Esophagus mucosa (tissue), 1 donor: ENCODE measurements around the gene ZNF407. TPM values are rescaled to one million over a fixed set of nuclear protein-coding genes. Genes with fewer than 3 reads are reported as not detected.
"Not testable (repeated sequence)": the region's sequence is repeated elsewhere in the genome, so short reads cannot be mapped to it uniquely, and the experiment has no call there.

Source experiments
- ATAC-seq: fragments of 200-7000 bp; cut with Tn5 transposase; one replicate; pipeline ENCODE4 v1.9.1; 2020
- total RNA-seq: library from RNA; stranded (reverse); gene quantifications from one replicate; pipeline ENCODE4 v1.2.4, GENCODE V29; 2023
- donor health status: DM: yes; HTN: yes; CAD: no.

The ZNF407 gene
- total RNA-seq, 1 donor from 2014 or later: 6.3 TPM

DNA sequence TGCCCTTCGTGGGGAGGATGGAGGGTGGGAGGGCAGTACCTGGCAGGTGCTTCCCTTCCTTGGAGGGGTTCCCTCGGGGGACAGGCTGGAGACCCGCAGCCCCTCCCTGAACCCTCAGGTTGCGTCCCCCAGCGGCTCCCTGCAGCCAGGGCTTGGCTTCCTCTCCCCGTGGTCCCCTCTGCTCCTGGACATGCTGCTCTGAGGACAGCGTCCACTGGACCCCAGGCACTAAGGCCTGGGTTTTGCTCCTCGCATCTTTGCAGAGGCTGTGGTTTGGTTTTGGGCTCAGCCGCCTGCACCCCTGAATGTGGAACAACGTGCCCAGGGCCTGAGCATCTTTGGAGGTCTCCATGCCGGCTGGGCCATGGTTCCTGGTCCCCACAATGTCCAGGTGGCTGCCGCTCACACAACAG, 477.8 kb downstream of the ZNF407 start:
- ATAC-seq: no peak

DNA sequence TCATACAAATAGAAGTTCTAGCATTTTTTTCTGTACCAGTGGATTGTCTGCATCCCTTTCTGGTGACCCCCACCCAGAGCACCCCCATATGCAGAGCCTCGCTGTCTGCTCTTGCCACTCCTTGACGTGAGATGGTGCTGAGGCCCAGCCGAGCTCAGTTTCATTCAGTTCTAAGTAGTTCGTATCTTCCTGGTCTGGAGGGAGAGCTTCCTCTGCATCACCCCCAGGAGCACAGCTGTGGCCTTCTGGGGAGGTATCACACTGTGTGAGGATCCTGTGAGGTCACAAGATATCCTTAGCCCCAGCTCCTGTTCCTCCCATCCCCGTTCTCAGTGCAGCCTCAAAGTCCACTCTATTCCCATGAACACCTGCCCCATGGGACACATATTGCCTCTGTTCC, 478.6 kb downstream of the ZNF407 start:
- ATAC-seq: no peak

DNA sequence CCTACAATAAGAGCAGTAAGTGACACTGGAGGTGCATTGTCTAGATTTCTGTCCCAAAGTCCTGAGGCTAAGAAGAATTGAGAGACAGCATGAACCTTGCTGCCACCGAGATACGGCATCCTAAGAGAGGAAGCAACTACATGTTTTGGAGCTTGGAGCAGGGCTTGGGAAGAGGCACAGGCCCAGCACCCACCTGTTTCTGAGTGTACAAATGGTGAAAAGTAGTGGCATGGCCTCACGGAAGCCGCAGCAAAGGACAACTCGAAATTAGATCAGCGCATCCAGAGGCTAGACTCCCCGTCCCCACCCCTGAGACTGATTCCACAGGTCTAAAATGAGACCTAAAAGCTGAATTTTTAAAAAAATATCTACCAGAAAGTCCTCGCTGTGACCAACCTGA, 483.8 kb downstream of the ZNF407 start:
- ATAC-seq: no peak

DNA sequence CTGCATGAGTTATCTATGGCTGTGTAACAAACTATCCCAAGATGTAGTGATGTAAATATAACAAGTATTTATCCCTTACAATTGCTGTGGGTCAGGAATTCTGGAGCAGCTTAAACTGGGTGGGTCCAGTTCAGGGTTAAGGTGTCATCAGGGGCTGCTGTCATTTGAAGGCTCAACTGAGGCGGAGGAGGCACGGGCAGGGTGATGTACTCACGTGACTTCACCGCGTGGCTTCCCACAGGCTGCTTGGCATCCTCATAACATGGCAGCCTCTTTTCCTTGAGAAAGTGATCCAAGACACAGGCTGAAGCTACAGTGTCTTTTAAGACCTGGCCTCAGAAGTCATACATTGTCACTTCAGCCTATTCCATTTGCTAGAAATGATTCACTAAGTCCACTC, 485.5 kb downstream of the ZNF407 start:
- no peak for ATAC-seq

DNA sequence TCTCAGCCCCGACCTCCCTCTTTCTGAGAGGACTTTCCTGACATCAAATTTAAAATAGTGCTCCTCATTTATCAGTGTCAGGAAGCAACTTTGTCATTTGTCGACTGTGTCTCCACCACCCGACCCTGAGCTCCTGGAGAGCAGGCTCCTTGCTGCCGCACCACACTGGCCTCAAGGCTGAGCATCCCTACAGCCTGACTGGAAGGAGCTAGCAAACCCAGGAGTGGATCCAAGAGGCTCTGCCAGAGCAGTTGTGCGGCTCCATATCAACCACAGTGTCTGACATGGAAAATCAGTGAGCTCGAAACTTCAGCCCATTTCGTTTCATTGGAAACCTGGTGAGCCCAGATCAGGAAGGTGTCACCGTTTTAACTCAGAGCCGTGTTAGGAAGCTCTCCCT, 486.1 kb downstream of the ZNF407 start:
- no peak for ATAC-seq

DNA sequence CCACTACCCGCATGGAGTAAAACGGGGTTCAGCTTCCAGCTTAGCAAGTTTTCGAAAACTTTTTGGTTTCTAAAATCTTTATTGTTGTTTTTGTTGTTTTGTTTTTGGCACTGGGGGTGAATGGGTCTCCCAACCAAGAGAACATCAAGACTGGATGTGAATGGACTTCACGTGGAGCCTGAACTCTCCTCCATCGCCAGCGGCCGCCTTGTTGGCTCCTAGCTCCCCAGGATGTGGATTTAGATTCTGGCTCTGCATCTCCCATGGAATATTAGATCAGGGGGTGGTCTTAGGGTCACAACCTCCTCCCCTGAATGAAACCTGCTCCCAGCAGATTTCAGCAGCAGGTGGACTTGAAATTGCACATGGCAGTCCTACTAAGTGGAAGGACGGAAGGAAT, 488.0 kb downstream of the ZNF407 start:
- ATAC-seq: not testable (repeated sequence)

DNA sequence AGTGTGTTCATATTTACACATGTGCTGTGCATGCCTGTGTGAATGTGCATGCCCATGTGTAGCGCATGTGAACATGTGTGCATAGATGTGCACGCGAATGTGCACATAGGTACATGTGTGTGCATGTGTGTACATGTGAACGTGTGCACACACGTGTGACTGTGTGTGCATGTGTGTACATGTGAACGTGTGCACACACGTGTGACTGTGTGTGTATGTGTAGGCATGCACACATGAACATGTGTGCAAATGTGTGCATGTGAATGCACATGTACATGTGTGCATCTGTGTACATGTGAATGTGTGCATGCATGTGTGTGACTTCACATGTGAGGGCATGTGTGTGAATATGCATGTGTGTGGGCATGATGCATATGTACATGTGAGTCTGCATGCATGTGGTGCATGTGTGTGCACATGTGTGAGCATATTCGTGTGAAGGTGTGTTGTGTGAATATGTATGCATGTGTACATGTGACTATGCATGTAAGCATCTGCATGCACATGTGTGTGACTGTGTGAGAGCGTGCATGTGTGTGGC, 488.9 kb downstream of the ZNF407 start:
- no peak for ATAC-seq

DNA sequence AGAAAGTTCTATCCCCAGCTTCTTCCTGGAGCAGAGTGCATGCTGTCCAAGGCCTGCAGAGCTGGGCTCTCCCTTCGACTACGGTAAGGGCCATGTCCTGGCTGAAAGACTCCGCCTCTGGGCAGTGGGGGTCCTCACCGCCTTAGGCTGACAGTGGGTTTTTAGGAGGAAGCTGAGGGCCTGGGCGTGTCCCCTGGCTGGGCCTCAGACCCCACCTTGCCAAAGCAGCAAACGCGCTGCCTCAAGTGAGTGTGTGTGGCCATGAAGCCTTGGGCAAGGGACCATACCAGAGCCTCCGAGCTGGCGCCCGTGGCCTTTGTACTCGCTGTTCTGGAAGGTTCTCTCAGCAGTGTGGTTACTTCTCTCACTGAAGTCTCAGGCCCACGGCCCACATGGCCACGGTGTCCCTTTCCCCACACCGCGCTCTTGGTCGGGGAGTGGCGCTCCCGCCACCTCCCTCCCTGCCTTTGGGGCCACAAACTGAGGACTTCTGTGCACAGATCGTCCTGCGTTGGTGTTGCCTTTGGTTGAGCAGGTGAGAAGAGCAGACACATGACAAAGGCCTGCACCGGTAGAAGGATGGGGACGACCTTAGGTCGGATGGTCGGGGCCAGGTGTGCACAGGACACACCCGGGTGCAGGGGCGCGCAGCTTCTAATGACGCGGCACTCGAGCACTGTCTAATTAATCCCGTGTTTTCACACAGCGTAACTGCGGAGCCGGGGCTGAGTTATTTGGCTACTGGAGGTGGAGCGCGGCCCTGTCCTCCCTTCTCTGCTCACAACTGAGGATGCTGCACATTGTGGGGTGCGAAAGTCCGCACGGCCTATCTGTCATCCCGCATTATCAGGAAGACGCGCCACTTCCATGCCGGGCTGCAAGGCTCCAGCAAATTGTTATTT, 489.7 kb downstream of the ZNF407 start:
- no peak for ATAC-seq

DNA sequence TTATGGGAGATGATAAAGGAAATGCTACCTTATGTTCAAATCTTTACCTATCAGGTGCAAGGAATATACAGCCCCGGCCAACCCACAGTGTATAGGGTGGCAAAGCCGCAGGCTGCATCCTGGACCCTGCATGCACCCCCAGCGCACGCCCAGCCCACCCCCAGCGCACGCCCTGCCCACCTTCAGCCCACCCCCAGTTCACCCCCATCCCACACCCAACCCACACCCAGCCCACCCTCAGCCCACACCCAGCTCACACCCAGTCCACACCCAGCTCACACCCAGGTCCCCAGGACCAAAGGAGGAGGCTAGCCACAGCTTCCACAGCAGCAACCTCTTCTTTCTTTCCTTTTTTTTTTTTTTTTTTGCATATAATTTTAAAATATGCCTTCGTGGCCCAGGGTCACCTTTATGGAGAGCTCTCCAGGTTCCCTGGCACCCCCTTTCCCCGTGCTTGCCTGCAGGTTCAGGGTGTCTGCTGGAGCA, 490.4 kb downstream of the ZNF407 start:
- no peak for ATAC-seq

DNA sequence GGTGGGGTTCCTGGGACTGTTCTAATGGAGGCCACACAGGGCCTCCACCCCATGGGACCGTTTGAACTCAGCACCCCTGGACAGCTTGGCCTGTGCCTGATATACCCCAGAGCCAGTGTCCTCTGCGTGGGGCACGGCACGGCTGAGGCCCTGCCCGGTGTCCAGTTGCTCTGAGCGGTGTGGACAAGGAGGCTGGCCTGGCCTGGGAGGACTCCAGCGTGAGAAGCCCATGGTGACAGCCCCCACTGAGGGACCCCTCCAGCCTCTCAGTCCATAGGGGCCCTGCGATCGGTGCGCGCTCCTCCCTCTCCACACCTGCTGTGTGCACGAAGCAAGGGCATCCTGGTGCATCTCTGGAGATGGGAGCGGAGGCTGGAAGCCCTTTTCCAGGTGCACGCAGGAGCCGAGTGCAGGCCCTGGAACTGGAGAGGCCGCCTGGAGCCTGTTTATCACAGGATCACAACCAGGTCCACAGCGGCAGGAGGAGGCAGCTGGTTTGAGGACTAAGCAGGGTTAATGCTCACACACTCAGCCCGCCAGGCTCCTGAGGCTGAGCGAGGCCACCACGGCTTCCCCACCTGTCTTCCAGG, 491.0 kb downstream of the ZNF407 start:
- no peak for ATAC-seq

DNA sequence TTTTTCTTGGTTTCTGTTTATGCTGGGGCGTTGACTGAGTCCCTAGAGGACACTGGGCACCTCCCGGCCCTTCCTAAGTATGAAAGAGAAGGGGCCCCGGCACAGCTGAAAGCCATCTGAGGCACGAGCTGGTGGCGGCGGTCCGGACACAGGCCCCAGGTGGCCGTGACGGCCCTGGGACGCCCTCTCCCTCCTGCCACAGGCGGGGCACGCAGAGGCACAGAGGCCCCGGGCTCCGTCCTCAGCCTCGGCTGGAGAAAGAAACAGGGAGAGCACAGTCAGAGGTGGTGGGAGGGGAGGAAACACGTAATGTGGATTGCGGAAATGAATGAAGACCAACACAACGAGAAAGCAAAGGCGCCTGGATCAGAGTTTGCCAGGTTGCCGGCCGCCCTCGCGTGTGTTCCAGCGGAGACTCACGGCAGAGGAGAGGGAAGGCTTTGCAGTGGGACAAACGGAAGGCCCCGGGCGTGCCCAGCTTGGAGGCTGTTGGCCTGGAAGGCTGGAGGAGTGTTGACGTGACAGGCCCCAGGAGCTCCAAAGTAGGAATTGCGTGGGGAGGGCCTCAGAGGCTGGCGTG, 492.2 kb downstream of the ZNF407 start:
- ATAC-seq: no peak

DNA sequence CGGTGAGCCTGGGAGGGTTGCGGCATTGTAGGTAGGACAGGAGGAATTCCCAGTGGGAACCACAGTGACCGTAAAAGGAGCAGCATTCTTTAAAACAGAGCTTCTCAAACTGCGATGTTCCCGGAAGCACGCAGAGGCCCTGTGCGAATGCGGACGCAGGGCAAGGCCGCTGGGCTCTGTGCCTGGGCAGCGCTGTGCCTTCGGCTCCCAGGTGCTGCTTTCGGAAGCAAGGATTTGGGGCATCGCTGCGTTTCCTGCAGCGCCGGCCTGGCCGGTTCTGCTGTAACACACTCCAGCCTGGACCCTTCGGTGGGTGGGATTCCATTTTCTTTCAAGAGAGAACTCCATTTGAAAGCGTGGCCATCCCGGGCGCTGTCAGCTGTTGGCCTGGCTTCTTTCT, 492.7 kb downstream of the ZNF407 start:
- ATAC-seq: no peak

DNA sequence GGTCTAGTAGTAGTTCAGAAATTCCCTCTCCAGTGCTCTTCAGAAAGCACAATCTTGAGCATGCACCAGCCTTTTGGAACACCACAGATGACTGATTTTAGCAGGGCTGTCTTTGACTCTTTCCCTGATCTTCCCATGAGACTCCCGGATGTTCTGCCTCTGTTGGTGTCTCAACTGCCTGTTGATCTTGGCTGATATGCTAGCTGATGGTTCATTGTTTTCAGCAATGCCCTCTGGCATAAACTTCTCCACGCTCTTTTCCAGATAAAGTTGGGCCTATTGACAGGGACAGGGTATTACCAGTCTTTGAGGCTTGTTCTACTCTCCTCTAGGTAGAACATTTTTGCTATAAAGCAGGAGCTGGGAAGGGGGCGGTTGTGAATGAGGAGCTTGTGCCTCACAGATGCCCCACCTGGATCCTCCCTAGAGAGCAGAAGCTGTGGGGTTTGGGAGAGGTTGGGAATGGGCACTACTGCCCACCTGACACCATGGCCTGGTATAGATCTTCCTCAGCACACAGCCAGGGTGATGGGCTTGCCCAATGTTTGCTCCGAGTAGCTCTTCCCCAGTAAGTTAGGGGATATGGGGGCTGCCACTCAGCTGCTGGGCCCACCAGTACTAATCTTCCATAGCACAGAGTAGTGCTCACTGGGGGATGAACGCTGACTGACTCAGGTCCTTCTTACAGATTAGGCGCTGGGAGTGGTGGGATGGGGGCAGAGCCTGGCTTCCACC, 500.0 kb downstream of the ZNF407 start:
- ATAC-seq: no peak

DNA sequence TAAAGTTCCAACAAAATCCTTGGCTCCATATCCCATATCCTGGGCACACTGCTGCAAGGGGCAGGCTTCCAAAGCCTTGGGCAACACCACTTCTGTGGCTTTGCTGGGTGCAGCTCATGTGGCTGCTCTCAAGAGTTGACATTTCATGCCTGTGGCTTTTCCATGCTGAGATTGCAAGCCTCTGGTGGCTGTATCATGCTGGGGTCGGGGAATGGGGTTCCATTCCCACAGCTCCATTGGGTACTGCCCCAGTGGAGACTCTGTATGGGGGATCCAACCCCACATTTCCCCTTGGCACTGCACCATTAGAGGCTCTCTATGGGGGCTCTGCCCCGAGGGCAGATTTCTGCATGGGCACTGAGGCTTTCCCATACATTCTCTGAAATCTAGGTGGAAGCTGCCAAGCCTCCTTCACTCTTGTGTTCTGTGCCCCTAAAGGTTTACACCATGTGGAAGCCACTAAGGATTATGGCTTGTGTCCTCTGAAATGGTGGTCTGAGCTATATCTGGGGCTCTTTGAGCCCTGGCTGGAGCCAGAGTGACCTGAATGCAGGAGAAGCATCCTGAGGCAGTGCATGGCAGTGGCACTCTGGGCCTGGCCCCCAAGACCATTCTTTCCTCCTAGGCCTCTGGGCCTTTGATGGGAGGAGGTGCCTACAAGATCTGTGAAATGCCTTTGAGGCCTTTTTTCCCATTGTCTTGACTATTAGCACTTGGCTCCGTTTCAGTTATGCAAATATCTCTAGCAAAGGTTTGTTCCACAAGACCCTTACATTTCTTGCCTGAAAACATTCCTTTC, 503.4 kb downstream of the ZNF407 start:
- no peak for ATAC-seq

DNA sequence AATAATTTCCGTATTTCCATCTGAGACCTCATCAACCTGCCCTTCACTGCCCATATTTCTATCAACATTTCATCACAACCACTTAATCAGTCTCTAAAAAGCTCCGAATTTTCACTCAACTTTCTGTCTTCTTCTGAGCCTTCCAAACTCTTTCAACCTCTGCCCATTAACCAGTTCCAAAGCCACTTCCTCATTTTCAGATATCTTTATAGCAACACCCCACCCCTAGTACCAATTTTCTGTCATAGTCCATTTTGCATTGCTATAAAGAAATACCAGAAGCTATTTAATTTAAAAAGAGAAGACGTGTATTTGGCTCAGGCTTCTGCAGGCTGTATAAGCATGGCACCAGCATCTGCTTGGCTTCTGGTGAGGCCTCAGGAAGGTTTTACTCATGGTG, 504.2 kb downstream of the ZNF407 start:
- ATAC-seq: no peak

DNA sequence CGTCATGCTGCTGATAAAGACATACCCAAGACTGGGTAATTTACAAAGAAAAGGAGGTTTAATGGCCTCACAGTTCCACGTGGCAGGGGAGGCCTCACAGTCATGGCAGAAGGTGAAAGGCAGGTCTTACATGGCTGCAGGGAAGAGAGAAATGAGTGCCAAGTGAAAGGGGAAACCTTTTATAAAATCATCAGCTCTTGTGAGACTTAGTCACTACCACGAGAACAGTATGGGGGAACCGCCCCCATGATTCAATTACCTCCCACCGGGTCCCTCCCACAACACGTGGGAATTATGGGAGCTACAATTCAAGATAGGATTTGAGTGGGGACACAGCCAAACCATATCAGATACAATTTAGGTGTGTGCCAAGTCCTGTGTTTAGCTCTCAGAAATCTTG, 506.4 kb downstream of the ZNF407 start:
- ATAC-seq: not testable (repeated sequence)

DNA sequence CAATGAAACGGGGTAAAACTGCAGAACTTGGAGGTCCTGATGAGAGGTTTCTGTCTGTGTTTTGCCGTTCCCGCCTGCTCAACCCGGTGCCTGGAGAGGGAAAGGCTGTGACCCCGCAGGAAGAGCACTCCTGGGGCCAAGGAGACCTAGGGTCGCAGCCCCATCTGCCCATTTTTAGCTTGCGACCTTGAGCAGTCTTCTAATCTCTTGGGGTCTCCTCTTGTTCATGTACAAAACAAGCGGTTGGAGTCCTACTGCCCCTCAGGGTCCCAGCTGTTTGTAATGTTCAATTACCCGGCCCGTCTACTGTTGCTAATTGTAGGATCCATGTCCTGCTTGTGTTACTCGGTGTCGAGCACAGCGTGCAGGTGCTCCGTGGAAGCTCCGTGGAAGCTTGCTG, 506.8 kb downstream of the ZNF407 start:
- no peak for ATAC-seq

DNA sequence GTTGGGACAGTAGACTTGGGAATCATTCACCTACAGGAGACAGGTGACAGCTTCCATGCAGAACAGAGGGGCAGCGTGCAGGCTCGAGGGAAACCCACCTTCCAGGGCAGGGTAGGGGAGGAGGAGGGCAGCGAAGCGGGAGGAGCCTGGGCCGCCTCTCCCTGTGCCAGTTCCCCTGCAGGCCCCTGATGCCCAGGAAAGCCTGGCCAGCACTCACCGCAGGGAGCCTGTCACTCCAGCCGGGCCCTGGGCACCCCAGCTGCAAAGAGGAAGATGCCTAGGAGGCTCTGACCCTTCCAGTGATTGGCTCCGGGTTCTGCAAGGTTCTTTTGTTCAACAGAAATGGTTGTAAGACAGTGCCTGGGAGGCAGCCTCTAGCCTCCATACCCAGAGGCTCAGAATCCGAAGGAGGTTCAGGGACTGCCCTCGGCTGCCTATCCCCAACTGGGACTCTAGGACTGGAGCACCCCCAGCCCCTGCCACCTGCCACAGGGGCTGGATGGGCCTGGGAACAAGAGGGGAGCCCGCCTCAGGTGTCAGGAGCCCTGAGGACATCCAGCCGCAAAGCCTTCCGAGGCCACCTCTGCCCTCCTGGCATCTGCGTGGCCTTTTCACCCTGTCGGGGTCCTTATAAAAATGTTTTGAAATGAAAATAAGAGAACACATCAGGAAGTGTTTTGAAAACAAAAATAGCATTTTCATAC, 508.0 kb downstream of the ZNF407 start:
- ATAC-seq: no peak

DNA sequence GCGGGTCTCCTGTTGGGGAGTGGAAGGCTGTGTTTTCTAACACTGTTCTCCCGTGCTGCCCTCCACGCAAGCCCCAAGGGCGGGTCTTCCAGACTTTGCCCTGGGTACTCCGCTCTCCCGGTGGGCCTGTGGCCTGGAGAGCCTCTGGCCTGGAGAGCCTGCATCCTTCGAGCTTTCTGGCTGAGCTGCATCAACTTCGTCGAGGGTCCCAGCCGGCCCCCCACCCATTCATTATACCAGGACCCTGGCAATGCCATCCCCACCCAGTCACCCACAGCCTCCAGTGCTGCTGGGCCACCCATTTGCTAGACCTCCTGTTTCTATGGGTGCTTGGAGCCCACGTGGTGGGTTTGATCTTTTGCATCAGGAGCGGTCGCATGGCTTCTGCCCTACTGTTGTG, 509.1 kb downstream of the ZNF407 start:
- ATAC-seq: no peak

DNA sequence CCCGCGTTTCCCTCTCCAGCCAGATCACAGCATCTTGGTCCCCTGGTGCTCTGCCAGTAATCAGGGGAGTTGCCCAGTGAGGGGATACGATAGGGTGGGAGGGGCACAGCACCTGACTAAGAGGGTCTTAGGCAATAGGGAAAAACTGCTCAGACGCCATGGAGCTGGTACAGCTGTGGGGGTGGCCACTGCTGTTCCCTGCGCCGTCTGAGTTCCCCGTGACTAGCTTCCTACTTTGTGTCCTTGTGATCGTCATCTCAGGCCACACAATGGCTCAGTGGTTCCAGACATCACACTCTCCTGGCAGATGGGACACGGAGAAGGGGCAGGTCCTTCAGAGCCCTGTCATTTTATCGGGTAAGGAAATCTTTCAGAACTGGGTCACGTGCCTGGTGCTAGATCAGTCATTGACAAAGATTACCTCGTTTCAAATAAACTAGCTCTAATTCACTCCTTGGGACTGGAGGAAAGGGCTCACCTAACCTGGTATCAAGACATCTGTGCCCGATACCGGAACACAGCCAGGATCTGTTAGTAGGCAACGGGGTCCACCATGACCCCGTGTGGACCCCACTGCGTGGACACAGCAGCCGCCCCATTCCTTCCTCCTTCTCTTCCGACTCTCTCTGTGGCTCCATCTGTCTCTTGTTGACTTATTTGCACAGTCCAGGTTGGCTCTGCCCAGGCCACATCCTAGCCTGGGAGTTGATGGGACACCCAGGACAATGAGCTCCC, 509.7 kb downstream of the ZNF407 start:
- no peak for ATAC-seq

DNA sequence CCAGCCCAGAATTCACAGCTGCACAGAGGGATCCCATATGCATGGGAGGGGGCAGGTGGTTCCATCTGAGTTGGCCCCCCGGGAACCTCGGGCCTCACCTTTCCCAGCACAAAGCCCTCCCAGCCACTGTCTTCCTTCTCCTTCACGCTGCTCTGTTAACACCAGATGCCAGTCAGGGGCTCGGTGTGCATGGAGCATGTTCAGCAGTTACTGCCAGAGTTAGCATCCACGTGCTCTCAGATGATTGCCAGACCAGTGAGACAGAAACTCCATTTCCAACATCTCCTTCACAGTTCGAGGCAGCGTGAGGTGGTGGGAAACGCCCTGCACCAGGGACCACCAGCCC, 510.2 kb downstream of the ZNF407 start:
- no peak for ATAC-seq
